ENCODE data around the gene STON2.

DNA sequence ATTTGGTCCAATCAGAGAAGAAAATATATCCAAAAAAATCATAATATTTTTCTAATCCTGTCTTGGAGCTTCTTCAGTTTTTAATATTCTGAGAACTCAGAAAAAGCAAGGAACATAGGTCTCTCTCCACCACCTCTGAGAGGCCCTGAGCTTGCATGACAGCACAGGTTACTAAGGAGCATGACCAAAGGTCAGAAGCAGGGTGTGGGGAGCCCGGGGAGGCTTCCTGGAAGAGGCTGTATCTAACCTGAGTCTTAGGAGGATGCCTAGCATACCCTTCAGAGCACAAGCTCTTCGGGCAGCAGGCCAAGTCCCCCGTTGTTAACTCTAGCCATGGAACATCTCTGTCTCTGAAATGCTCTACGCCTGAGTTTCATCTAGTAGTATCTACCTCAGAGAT, 15.7 kb upstream of the STON2 start:
- TF ChIP-seq, protein P1, sequence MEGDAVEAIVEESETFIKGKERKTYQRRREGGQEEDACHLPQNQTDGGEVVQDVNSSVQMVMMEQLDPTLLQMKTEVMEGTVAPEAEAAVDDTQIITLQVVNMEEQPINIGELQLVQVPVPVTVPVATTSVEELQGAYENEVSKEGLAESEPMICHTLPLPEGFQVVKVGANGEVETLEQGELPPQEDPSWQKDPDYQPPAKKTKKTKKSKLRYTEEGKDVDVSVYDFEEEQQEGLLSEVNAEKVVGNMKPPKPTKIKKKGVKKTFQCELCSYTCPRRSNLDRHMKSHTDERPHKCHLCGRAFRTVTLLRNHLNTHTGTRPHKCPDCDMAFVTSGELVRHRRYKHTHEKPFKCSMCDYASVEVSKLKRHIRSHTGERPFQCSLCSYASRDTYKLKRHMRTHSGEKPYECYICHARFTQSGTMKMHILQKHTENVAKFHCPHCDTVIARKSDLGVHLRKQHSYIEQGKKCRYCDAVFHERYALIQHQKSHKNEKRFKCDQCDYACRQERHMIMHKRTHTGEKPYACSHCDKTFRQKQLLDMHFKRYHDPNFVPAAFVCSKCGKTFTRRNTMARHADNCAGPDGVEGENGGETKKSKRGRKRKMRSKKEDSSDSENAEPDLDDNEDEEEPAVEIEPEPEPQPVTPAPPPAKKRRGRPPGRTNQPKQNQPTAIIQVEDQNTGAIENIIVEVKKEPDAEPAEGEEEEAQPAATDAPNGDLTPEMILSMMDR (IDR thresholded peaks at IDR 0.05) = no peak
- no peak for TF ChIP-seq POLR2A (IDR thresholded peaks at IDR 0.05)
